ENCODE measurements around the gene WDFY2.

WDFY2 gene

GRCh38 chr13:51773515-51773914 is 189.3 kb downstream of the WDFY2 start:
- Histone ChIP-seq H3K9ac (ENCODE audit: low read depth, low read length) (no peak overlapping the region), H3K4me3 (ENCODE audit: low read depth in 1 of 2, low read length in 2 of 2) (no peak overlapping the region), H3K4me1 (ENCODE audit: insufficient read depth, low read length) (no peaks in the 10 kb centered on the region), H4K20me1 (ENCODE audit: insufficient read depth, low read length) (no peaks in the 10 kb centered on the region), H2AFZ (ENCODE audit: low read depth, low read length) (no peak overlapping the region), H3K36me3 (ENCODE audit: insufficient read depth, low read length) (no peaks in the 10 kb centered on the region), H3K27me3 (ENCODE audit: insufficient read depth, low read length, poor library complexity) (no peaks in the 10 kb centered on the region), H3K9me3 (ENCODE audit: insufficient read depth, low read length, severe bottlenecking) (no peaks in the 10 kb centered on the region), H3K4me2 (ENCODE audit: insufficient read depth, low read length) (no peak overlapping the region), H3K79me2 (ENCODE audit: insufficient read depth, low read length) (no peaks in the 10 kb centered on the region), H3K27ac (ENCODE audit: low read length) (no peak overlapping the region)
- DNase-seq: no peak
- TF ChIP-seq EZH2 (IDR thresholded peaks at IDR 0.05; ENCODE audit: borderline replicate concordance, low read depth, low read length, severe bottlenecking) (no peak), CTCF (IDR thresholded peaks at IDR 0.05; ENCODE audit: borderline replicate concordance, extremely low read depth, low read length, poor library complexity, severe bottlenecking) (no peak)
- no peak; the same call in 2 of the 3 replicates for ATAC-seq (ENCODE audit: insufficient read depth, low read depth)

- ATAC-seq (ENCODE audit: insufficient read depth, low read depth): no peak
- Histone ChIP-seq H3K4me1 (ENCODE audit: insufficient read depth, low read length) (no peaks in the 10 kb centered on the region), H3K4me3 (ENCODE audit: low read depth in 1 of 2, low read length in 2 of 2) (no peak overlapping the region), H3K79me2 (ENCODE audit: insufficient read depth, low read length) (no peaks in the 10 kb centered on the region), H3K36me3 (ENCODE audit: insufficient read depth, low read length) (no peaks in the 10 kb centered on the region), H3K27ac (ENCODE audit: low read length) (no peak overlapping the region), H3K27me3 (ENCODE audit: insufficient read depth, low read length, poor library complexity) (no peaks in the 10 kb centered on the region), H3K9me3 (ENCODE audit: insufficient read depth, low read length, severe bottlenecking) (no peaks in the 10 kb centered on the region), H3K4me2 (ENCODE audit: insufficient read depth, low read length) (no peak overlapping the region), H2AFZ (ENCODE audit: low read depth, low read length) (no peak overlapping the region), H4K20me1 (ENCODE audit: insufficient read depth, low read length) (no peaks in the 10 kb centered on the region), H3K9ac (ENCODE audit: low read depth, low read length) (no peak overlapping the region)
- DNase-seq: no peak
- no peak for TF ChIP-seq CTCF (IDR thresholded peaks at IDR 0.05; ENCODE audit: borderline replicate concordance, extremely low read depth, low read length, poor library complexity, severe bottlenecking)
- TF ChIP-seq EZH2 (IDR thresholded peaks at IDR 0.05; ENCODE audit: borderline replicate concordance, low read depth, low read length, severe bottlenecking): no peak
Observed at GRCh38 chr13:51776179-51776578, 191.9 kb downstream of the WDFY2 start.

GRCh38 chr13:51777921-51778320 is 193.7 kb downstream of the WDFY2 start:
- H3K36me3 ChIP-seq (ENCODE audit: insufficient read depth, low read length): no peaks in the 10 kb centered on the region
- no peaks in the 10 kb centered on the region for H3K9me3 ChIP-seq (ENCODE audit: insufficient read depth, low read length, severe bottlenecking)
- H3K27me3 ChIP-seq (ENCODE audit: insufficient read depth, low read length, poor library complexity): no peaks in the 10 kb centered on the region
- H3K27ac ChIP-seq (ENCODE audit: low read length): no peak overlapping the region
- no peak for TF ChIP-seq CTCF (IDR thresholded peaks at IDR 0.05; ENCODE audit: borderline replicate concordance, extremely low read depth, low read length, poor library complexity, severe bottlenecking)
- no peak for TF ChIP-seq EZH2 (IDR thresholded peaks at IDR 0.05; ENCODE audit: borderline replicate concordance, low read depth, low read length, severe bottlenecking)
- no peaks in the 10 kb centered on the region for H3K79me2 ChIP-seq (ENCODE audit: insufficient read depth, low read length)
- no peaks in the 10 kb centered on the region for H4K20me1 ChIP-seq (ENCODE audit: insufficient read depth, low read length)
- no peak overlapping the region for H3K4me2 ChIP-seq (ENCODE audit: insufficient read depth, low read length)
- ATAC-seq (ENCODE audit: insufficient read depth, low read depth) (no peak), DNase-seq (no peak)
- no peak overlapping the region for H3K9ac ChIP-seq (ENCODE audit: low read depth, low read length)
- no peak overlapping the region for H2AFZ ChIP-seq (ENCODE audit: low read depth, low read length)
- H3K4me1 ChIP-seq (ENCODE audit: insufficient read depth, low read length): no peaks in the 10 kb centered on the region
- H3K4me3 ChIP-seq (ENCODE audit: low read depth in 1 of 2, low read length in 2 of 2): no peak overlapping the region

- H2AFZ ChIP-seq (ENCODE audit: low read depth, low read length): no peak overlapping the region
- no peak for DNase-seq
- no peaks in the 10 kb centered on the region for H3K4me1 ChIP-seq (ENCODE audit: insufficient read depth, low read length)
- no peaks in the 10 kb centered on the region for H3K27me3 ChIP-seq (ENCODE audit: insufficient read depth, low read length, poor library complexity)
- H3K27ac ChIP-seq (ENCODE audit: low read length): no peak overlapping the region
- H3K36me3 ChIP-seq (ENCODE audit: insufficient read depth, low read length): no peaks in the 10 kb centered on the region
- H4K20me1 ChIP-seq (ENCODE audit: insufficient read depth, low read length): no peaks in the 10 kb centered on the region
- no peak for TF ChIP-seq CTCF (IDR thresholded peaks at IDR 0.05; ENCODE audit: borderline replicate concordance, extremely low read depth, low read length, poor library complexity, severe bottlenecking)
- TF ChIP-seq EZH2 (IDR thresholded peaks at IDR 0.05; ENCODE audit: borderline replicate concordance, low read depth, low read length, severe bottlenecking): no peak
- no peak overlapping the region for H3K9ac ChIP-seq (ENCODE audit: low read depth, low read length)
- H3K79me2 ChIP-seq (ENCODE audit: insufficient read depth, low read length): no peaks in the 10 kb centered on the region
- no peaks in the 10 kb centered on the region for H3K9me3 ChIP-seq (ENCODE audit: insufficient read depth, low read length, severe bottlenecking)
- no peak overlapping the region for H3K4me3 ChIP-seq (ENCODE audit: low read depth in 1 of 2, low read length in 2 of 2)
- ATAC-seq (ENCODE audit: insufficient read depth, low read depth): no peak
- no peak overlapping the region for H3K4me2 ChIP-seq (ENCODE audit: insufficient read depth, low read length)
Observed at GRCh38 chr13:51778392-51778791, 194.1 kb downstream of the WDFY2 start.
